Inferior parietal cortex (tissue), 1 donor: Measurements from ENCODE around the gene MCC.

Source experiments
- DNase-seq: peaks from one replicate; pipeline ENCODE4 v3.0.0-alpha.2; 2016; ENCODE audit errors: extremely low spot score

Gene MCC

GRCh38 chr5:113249206-113249605 lies 239.0 kb downstream of the MCC start:
- no peak for DNase-seq

GRCh38 chr5:113246361-113246870 lies 241.8 kb downstream of the MCC start:
- DNase-seq: no peak

- no peak for DNase-seq
Observed at GRCh38 chr5:113245427-113246225, 242.6 kb downstream of the MCC start.

- DNase-seq: no peak
Observed at GRCh38 chr5:113244966-113245365, 243.3 kb downstream of the MCC start.

- DNase-seq: no peak
Observed at GRCh38 chr5:113243349-113243664, 244.9 kb downstream of the MCC start.

- DNase-seq: no peak
Observed at GRCh38 chr5:113242481-113243348, 245.5 kb downstream of the MCC start.

GRCh38 chr5:113240951-113241726 lies 247.1 kb downstream of the MCC start:
- no peak for DNase-seq

- DNase-seq: no peak
Observed at GRCh38 chr5:113240032-113240431, 248.2 kb downstream of the MCC start.

- DNase-seq: no peak
Observed at GRCh38 chr5:113237893-113238292, 250.4 kb downstream of the MCC start.

GRCh38 chr5:113236536-113237288 lies 251.5 kb downstream of the MCC start:
- no peak for DNase-seq

- DNase-seq: no peak
Observed at GRCh38 chr5:113235884-113236283, 252.4 kb downstream of the MCC start.

GRCh38 chr5:113234546-113234945 lies 253.7 kb downstream of the MCC start:
- no peak for DNase-seq

- no peak for DNase-seq
Observed at GRCh38 chr5:113233606-113234005, 254.6 kb downstream of the MCC start.

- DNase-seq: no peak
Observed at GRCh38 chr5:113232667-113233066, 255.6 kb downstream of the MCC start.

- DNase-seq: no peak
Observed at GRCh38 chr5:113232221-113232620, 256.0 kb downstream of the MCC start.

GRCh38 chr5:113231653-113232000 lies 256.6 kb downstream of the MCC start:
- no peak for DNase-seq

GRCh38 chr5:113230711-113231652 lies 257.3 kb downstream of the MCC start:
- no peak for DNase-seq

- DNase-seq: no peak
Observed at GRCh38 chr5:113227798-113228197, 260.5 kb downstream of the MCC start.

GRCh38 chr5:113226116-113226736 lies 262.0 kb downstream of the MCC start:
- no peak for DNase-seq

GRCh38 chr5:113225259-113225658 lies 263.0 kb downstream of the MCC start:
- DNase-seq: no peak
